GM12865 (cell line): Measurements from ENCODE around the gene IGLL5.
A peak's percentile ranks its signal among the peaks of the same experiment; 100 is the strongest.

Experiments used
- DNase-seq: peaks from one replicate; pipeline ENCODE4 v3.0.0; 2010; ENCODE audit warnings: low read depth
- H3K4me3 ChIP-seq: 2 replicates; pipeline ENCODE4 v1.5.1; 2011; ENCODE audit warnings: mild to moderate bottlenecking, low read depth, low read length, control low read depth
- TF ChIP-seq, protein P1 (sequence below): IDR thresholded peaks from 2 replicates; pipeline ENCODE4 v1.5.1; 2011; ENCODE audit warnings: low read length, control low read depth, low read depth, inconsistent platforms; ENCODE audit not compliant: insufficient read depth; ENCODE audit errors: missing control alignments

IGLL5 gene

GRCh38 chr22:22843848-22844247 lies 43.8 kb upstream of the IGLL5 start:
- no peak overlapping the region for H3K4me3 ChIP-seq
- DNase-seq: no peak
- TF ChIP-seq, protein P1, sequence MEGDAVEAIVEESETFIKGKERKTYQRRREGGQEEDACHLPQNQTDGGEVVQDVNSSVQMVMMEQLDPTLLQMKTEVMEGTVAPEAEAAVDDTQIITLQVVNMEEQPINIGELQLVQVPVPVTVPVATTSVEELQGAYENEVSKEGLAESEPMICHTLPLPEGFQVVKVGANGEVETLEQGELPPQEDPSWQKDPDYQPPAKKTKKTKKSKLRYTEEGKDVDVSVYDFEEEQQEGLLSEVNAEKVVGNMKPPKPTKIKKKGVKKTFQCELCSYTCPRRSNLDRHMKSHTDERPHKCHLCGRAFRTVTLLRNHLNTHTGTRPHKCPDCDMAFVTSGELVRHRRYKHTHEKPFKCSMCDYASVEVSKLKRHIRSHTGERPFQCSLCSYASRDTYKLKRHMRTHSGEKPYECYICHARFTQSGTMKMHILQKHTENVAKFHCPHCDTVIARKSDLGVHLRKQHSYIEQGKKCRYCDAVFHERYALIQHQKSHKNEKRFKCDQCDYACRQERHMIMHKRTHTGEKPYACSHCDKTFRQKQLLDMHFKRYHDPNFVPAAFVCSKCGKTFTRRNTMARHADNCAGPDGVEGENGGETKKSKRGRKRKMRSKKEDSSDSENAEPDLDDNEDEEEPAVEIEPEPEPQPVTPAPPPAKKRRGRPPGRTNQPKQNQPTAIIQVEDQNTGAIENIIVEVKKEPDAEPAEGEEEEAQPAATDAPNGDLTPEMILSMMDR: no peak

DNA sequence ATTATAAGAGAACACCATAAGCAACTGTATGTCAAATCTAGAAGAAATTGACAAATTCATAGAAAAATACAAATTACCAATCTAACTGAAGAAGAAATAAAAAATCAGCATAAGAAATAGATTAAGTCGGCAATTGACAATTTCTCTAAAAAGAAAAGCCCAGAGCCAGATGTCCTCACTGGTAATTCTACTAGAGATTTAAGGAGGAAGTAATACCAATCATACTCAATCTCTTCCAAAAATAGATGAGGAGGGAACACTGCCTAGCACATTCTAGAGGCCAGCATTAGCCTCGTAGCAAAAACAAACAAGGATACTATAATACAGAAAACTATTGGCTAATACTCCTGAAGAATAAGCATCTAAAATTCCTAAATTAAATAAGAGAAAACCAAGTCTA lies 40.4 kb upstream of the IGLL5 start:
- DNase-seq: no peak
- H3K4me3 ChIP-seq: no peak overlapping the region
- TF ChIP-seq, protein P1: no peak

DNA sequence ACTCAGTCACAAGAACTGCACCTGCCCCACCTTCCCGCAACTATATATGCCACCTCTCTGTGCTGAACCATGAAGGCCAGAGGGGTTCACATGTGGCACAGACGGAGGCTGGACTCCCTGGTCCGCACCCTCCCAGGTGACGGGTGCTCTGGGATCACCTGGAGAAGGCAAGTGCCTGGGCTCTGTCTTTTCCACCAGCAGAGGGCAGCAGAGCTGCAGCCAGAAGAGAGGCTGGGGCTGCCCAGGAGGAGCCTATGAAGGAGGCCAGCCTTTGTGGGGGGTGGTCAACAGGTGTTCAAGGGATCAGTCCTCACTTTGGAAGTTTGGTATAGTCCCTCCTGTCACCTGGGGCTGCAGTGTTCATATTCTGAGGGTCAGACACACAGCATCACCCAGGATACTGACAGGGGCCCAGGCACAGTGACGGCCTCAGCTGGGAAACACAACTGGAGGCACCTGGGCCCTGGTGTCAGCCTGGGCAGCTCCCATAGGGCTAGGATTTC lies 39.2 kb upstream of the IGLL5 start:
- DNase-seq: peak; percentile 71
- H3K4me3 ChIP-seq: no peak overlapping the region

DNA sequence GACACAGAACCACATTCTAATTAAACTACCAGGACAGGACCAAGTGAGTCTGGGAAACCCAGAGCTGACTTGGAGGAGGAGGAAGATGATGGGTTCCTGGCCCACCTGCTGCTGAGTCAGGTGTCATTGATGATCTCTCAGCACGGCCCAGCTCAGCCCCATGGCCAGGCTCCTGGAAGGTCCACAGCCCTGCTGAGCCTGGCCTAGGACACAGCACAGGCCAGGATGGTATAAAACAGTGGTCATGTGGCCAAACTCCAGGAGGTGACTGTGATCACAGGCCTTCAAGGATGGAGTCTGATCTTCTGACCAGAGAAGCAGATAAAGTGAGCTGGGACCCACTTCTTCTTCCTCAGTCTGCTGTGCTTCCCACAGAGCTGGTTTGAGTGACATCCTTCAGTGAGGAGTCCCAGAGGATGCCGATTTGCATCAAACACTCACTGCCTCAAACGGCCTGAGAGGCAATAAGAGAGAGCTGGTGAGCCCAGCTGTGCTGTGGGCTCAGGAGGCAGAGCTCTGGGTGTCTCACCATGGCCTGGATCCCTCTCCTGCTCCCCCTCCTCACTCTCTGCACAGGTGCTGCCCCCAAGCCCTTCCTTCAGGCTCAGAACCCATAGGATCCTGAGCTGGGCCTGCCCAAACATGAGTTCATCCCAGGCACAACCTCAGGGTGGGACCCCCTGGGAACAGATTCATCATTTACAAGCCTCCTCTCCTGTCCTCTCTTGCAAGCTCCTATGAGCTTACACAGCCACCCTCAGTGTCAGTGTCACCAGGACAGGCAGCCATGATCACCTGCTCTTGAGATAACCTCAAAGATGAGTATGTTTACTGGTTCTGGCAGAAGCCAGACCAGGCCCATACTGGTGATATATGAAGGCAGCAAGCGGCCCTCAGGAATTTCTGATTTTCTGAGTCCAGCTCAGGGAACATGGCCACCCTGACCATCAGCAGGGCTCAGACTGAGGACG lies 37.7 kb upstream of the IGLL5 start:
- TF ChIP-seq, protein P1: no peak
- DNase-seq: peak; percentile 34
- no peak overlapping the region for H3K4me3 ChIP-seq

More for the DNA sequence above, 39.2 kb upstream of the IGLL5 start:
- TF ChIP-seq, protein P1: peak; percentile 73

DNA sequence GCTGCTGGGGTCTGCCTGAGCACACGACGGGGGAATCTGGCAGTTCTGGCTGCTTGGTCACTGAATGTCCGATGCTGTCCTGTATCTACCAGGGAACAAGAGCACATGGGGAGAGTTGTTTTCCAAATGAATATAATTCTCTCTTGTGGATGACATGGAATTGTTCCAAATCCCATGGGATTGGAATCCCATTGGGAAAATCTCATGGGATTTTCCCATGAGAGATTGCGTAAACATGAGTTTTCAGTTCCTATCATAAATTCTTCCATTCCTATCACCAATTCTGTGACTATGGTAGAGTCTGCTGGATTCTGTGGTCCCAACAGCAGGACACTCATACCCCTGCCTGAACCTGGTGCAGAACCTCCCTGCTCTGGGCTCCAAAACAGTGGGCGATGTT lies 35.6 kb upstream of the IGLL5 start:
- DNase-seq: no peak
- TF ChIP-seq, protein P1: no peak
- no peak overlapping the region for H3K4me3 ChIP-seq

DNA sequence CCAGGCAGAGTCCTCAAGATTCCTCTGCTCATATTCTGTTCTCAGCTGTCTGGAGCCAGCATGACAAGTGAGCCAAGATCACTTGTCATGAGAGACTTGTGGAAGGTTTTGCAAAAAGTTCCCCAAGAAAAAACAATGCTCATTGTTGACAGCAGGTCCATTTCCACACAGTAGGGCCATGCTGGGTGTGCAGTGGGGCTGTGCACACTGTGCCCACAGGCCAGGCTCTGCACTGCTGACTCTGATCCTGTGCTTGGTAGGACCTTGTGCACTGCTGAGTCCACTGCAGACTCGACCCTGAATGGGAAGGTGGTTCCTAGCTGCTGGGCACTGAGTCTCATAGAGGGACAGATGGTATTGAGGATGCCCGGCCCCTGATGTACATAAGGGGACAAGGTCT lies 33.9 kb upstream of the IGLL5 start:
- TF ChIP-seq, protein P1: no peak
- no peak for DNase-seq
- no peak overlapping the region for H3K4me3 ChIP-seq
